Measurements from ENCODE around the gene CIB2.

GRCh38 chr15:78147566-78147965 is 16.3 kb upstream of the CIB2 start:
- TF ChIP-seq CTCF (IDR thresholded peaks at IDR 0.05) (no peak), POLR2A (IDR thresholded peaks at IDR 0.05) (no peak), POLR2AphosphoS5 (IDR thresholded peaks at IDR 0.05) (no peak)

Data from upper lobe of left lung (tissue), 4 donors.